Measurements from ENCODE around the gene EXOC4. TPM values are rescaled to one million over a fixed set of nuclear protein-coding genes. Genes with fewer than 3 reads are reported as not detected.

EXOC4 gene
- total RNA-seq, 1 donor from 2014 or later = 103 TPM

DNA sequence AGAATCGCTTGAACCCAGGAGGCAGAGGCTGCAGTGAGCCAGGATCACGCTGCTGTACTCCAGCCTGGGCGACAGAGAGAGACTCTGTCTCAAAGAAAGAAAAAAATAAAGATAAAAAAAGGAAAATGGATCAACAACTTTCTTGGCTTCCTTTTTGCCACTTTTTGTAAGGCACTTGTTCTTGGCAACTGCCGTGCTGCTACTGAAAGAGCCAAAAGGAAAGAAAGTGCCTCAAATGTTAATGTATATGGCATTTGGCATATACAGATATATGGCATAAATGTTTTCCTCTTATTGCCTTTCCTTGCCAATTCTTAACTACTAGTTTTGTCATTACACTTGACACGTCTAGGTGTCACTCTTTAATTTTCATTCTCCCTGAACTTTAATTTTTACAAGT is 480.5 kb downstream of the EXOC4 start:
- no peak for TF ChIP-seq CTCF (IDR thresholded peaks at IDR 0.05)
- no peak for ATAC-seq (ENCODE audit: low read depth)
- Mint-ChIP-seq H3K27ac (no peak overlapping the region), H3K36me3 (ENCODE audit: low read depth) (peaks cover 6% of the 10 kb centered on the region), H3K4me1 (no peaks in the 10 kb centered on the region), H3K27me3 (no peaks in the 10 kb centered on the region), H3K9me3 (no peaks in the 10 kb centered on the region), H3K4me3 (no peak overlapping the region)
- intact Hi-C loops (cut with micrococcal nuclease) = no loop called here
- CTCF ChIA-PET = no interaction called here
- POLR2A ChIA-PET = no interaction called here
- no peak for DNase-seq

GRCh38 chr7:133735222-133735621 is 482.3 kb downstream of the EXOC4 start:
- no peak for DNase-seq
- Mint-ChIP-seq H3K4me3 (no peak overlapping the region), H3K9me3 (no peaks in the 10 kb centered on the region), H3K27ac (no peak overlapping the region), H3K27me3 (no peaks in the 10 kb centered on the region), H3K36me3 (ENCODE audit: low read depth) (peaks cover 5% of the 10 kb centered on the region), H3K4me1 (no peaks in the 10 kb centered on the region)
- intact Hi-C loops (cut with micrococcal nuclease) = no loop called here
- ATAC-seq (ENCODE audit: low read depth) = no peak
- TF ChIP-seq CTCF (IDR thresholded peaks at IDR 0.05) = no peak
- ChIA-PET POLR2A (no interaction called here), CTCF (no interaction called here)

- Mint-ChIP-seq H3K4me1 (peaks cover 2% of the 10 kb centered on the region), H3K27ac (no peak overlapping the region), H3K36me3 (ENCODE audit: low read depth) (no peaks in the 10 kb centered on the region), H3K9me3 (no peaks in the 10 kb centered on the region), H3K27me3 (no peaks in the 10 kb centered on the region), H3K4me3 (no peak overlapping the region)
- POLR2A ChIA-PET = no interaction called here
- no peak for ATAC-seq (ENCODE audit: low read depth)
- intact Hi-C loops (cut with micrococcal nuclease) = no loop called here
- CTCF ChIA-PET = no interaction called here
- no peak for DNase-seq
- TF ChIP-seq CTCF (IDR thresholded peaks at IDR 0.05) = no peak
These were observed 486.9 kb downstream of the EXOC4 start for GRCh38 chr7:133739817-133740216.

- ATAC-seq (ENCODE audit: low read depth) = no peak
- Mint-ChIP-seq H3K27me3 (no peaks in the 10 kb centered on the region), H3K27ac (no peak overlapping the region), H3K4me3 (no peak overlapping the region), H3K36me3 (ENCODE audit: low read depth) (no peaks in the 10 kb centered on the region), H3K4me1 (peaks cover 2% of the 10 kb centered on the region), H3K9me3 (no peaks in the 10 kb centered on the region)
- intact Hi-C loops (cut with micrococcal nuclease) = no loop called here
- no peak for TF ChIP-seq CTCF (IDR thresholded peaks at IDR 0.05)
- ChIA-PET CTCF (no interaction called here), POLR2A (no interaction called here)
- no peak for DNase-seq
These were observed 488.2 kb downstream of the EXOC4 start for GRCh38 chr7:133741078-133741477.

- ChIA-PET POLR2A (no interaction called here), CTCF (no interaction called here)
- Mint-ChIP-seq H3K4me3 (no peak overlapping the region), H3K9me3 (no peaks in the 10 kb centered on the region), H3K27me3 (no peaks in the 10 kb centered on the region), H3K36me3 (ENCODE audit: low read depth) (no peaks in the 10 kb centered on the region), H3K27ac (no peak overlapping the region), H3K4me1 (peaks cover 2% of the 10 kb centered on the region)
- DNase-seq (no peak), ATAC-seq (ENCODE audit: low read depth) (no peak)
- TF ChIP-seq CTCF (IDR thresholded peaks at IDR 0.05) = no peak
- intact Hi-C loops (cut with micrococcal nuclease) = loop anchor here (2.0 kb wide), 1 partner anchor 1423 kb away; no protein-coding TSS in a partner anchor
These were observed 488.8 kb downstream of the EXOC4 start for GRCh38 chr7:133741703-133742102.

Measured in activated B cell treated with CpG ODN at 0.5 μM for 24 hours (primary cell).